Brain microvascular endothelial cell (primary cell): ENCODE results near the gene TIMM10B.

Experiments used
- DNase-seq: peaks from one replicate; pipeline ENCODE4 v3.0.0-alpha.2; 2020
- H3K27ac ChIP-seq: fragments of 250-450 bp; sonication (Bioruptor Pico); 2 replicates; pipeline ENCODE4 v1.5.1; 2020; ENCODE audit warnings: mild to moderate bottlenecking, moderate library complexity
- H3K27me3 ChIP-seq: fragments of 250-450 bp; sonication (Bioruptor Pico); replicated peaks from 2 replicates; pipeline ENCODE4 v1.5.1; 2020; ENCODE audit warnings: mild to moderate bottlenecking
- H3K36me3 ChIP-seq: fragments of 250-450 bp; sonication (Bioruptor Pico); replicated peaks from 2 replicates; pipeline ENCODE4 v1.5.1; 2020; ENCODE audit warnings: mild to moderate bottlenecking
- H3K4me3 ChIP-seq: 2 replicates; pipeline ENCODE4 v1.5.1; 2011; ENCODE audit warnings: low read depth, mild to moderate bottlenecking, control low read depth, low read length, moderate library complexity
- in situ Hi-C: cut with HindIII; loops from 2 replicates; pipeline ENCODE4 v1.10.0; 2017; ENCODE audit warnings: low sequenced_read_pairs, low pct_ligation_motif_present
- TF ChIP-seq, protein P1 (sequence below): IDR thresholded peaks from 2 replicates; pipeline ENCODE4 v1.5.1; 2011; ENCODE audit warnings: low read depth, mild to moderate bottlenecking, moderate library complexity, low read length, control low read depth, inconsistent platforms; ENCODE audit errors: missing control alignments

Gene TIMM10B

DNA sequence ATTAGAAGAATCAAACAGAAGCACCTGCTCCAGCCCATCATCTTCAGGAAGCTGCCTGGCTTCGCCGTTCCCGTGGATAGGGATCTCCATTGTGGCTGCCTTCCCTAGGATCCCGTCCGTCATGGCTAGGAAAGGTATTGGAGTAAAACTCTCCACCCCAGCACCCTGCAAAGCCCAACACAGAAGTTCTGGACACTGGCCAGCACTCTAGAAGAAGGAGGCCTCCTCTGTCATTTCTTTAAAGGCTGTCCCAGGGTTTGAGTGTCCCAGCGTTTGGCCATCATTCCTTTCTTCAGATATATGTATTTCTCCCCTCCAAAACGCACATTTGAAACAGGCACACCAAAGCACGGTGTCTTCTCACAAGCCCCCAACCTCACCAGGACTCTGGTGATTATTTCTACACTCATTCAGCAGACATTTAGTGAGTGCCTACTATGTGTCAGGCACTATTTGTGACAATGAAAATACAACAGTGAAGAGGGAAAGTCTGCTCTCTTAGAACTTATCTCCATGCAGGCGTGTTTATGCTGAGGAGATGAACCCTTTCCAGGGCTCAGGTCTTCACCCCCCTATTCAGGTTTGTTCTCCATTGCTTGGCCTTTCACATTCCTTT is 894 bp upstream of the TIMM10B start:
- H3K36me3 ChIP-seq: peaks cover 52% of the 10 kb centered on the region
- in situ Hi-C loops: no loop called here

GRCh38 chr11:6481924-6482275 is 599 bp downstream of the TIMM10B start:
- no peak for DNase-seq
- Histone ChIP-seq H3K4me3 (peak overlapping the region; percentile 98), H3K36me3 (peaks cover 49% of the 10 kb centered on the region), H3K27ac (peak overlapping the region; percentile 91), H3K27me3 (no peaks in the 10 kb centered on the region)
- in situ Hi-C loops: no loop called here
- TF ChIP-seq, protein P1, sequence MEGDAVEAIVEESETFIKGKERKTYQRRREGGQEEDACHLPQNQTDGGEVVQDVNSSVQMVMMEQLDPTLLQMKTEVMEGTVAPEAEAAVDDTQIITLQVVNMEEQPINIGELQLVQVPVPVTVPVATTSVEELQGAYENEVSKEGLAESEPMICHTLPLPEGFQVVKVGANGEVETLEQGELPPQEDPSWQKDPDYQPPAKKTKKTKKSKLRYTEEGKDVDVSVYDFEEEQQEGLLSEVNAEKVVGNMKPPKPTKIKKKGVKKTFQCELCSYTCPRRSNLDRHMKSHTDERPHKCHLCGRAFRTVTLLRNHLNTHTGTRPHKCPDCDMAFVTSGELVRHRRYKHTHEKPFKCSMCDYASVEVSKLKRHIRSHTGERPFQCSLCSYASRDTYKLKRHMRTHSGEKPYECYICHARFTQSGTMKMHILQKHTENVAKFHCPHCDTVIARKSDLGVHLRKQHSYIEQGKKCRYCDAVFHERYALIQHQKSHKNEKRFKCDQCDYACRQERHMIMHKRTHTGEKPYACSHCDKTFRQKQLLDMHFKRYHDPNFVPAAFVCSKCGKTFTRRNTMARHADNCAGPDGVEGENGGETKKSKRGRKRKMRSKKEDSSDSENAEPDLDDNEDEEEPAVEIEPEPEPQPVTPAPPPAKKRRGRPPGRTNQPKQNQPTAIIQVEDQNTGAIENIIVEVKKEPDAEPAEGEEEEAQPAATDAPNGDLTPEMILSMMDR: no peak

More for the DNA sequence above, 894 bp upstream of the TIMM10B start:
- Histone ChIP-seq H3K27me3 (no peaks in the 10 kb centered on the region), H3K4me3 (peak overlapping the region; percentile 98), H3K27ac (peak overlapping the region; percentile 91)
- TF ChIP-seq, protein P1: no peak
- DNase-seq: no peak

- peak overlapping the region; percentile 91 for H3K27ac ChIP-seq
- TF ChIP-seq, protein P1: no peak
- H3K36me3 ChIP-seq: peaks cover 44% of the 10 kb centered on the region
- no peaks in the 10 kb centered on the region for H3K27me3 ChIP-seq
- no peak for DNase-seq
- H3K4me3 ChIP-seq: peak overlapping the region; percentile 98
- in situ Hi-C loops: no loop called here
These were observed 1.1 kb downstream of the TIMM10B start for GRCh38 chr11:6482441-6482840.

DNA sequence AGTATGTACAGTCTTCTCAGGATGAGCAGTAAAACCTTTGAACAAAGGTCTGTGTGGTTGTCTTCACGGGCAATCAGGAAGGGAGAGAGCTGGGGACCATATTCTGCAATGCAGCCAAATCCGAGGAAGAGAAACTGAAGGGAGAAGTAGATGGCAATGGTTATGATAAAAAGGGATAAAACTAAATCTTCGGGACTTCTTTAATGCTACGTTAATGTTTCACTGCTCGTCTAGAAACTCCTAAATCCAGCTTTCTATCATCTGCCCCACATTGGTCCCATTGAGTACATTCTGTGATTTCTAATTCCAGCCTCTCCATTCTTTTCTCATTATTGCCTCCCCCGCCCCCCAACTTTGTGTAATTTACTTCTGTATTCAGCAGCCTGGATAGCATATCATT is 1.7 kb downstream of the TIMM10B start:
- TF ChIP-seq, protein P1: no peak
- no peak for DNase-seq
- Histone ChIP-seq H3K4me3 (no peak overlapping the region), H3K36me3 (peaks cover 38% of the 10 kb centered on the region), H3K27ac (no peak overlapping the region), H3K27me3 (no peaks in the 10 kb centered on the region)
- in situ Hi-C loops: no loop called here

DNA sequence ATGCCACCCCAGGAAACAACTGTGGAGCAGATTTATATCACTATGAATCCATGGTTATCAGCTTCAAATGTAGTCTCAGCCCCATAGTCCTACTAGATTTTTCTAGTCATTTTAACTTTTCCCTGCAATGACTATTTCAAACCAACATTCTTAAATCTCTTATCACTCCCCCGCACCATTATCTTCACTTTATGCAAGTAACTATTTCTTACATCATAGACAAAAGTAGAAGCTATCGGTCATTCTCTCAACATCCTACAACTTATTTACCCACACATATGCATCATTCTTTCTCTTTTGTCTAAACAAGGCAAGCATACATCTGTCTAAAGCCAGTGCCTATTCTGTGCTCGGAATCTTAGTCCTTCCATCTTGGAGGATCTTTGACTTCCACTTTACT is 4.4 kb downstream of the TIMM10B start:
- Histone ChIP-seq H3K27ac (no peak overlapping the region), H3K27me3 (no peaks in the 10 kb centered on the region), H3K4me3 (no peak overlapping the region), H3K36me3 (peaks cover 29% of the 10 kb centered on the region)
- no peak for DNase-seq
- in situ Hi-C loops: no loop called here
- TF ChIP-seq, protein P1: no peak

DNA sequence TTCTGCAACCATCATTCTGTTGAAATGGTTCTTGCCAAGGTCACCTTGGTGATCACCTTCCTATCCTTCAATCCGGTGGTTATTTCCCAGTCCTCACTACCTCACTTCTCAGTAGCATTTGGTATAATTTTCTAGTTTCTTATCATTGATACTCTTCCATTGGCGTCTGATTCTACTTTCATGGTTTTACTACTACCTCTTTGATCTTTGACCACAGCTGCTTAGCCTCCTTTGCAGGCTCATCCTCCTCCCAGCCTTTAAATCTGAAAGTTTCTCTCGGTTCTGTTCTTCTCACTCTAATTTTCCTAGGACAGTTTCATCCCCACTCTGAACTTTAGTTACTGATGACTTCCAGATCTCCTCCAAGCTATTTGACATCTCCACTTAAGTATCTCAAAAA is 5.0 kb downstream of the TIMM10B start:
- TF ChIP-seq, protein P1: no peak

More for the DNA sequence above, 5.0 kb downstream of the TIMM10B start:
- Histone ChIP-seq H3K36me3 (peaks cover 29% of the 10 kb centered on the region), H3K27me3 (no peaks in the 10 kb centered on the region), H3K4me3 (no peak overlapping the region), H3K27ac (no peak overlapping the region)
- no peak for DNase-seq
- in situ Hi-C loops: no loop called here
